ENCODE data around the gene NPIPB6.

NPIPB6 gene

GRCh38 chr16:28309811-28310311, 53.4 kb downstream of the NPIPB6 start:
- no CpG with 5 or more reads among the region's 20 CpGs for WGBS (ENCODE audit: extremely low coverage, insufficient coverage, insufficient read length)
- H3K9me3 ChIP-seq (ENCODE audit: insufficient read depth, low read depth, low read length): no peaks in the 10 kb centered on the region
- peaks cover 2 to 9% of the 10 kb centered on the region in 2 experiments for H3K36me3 ChIP-seq (ENCODE audit: control insufficient read depth in 1 of 2, insufficient read depth in 2 of 2, low read length in 2 of 2)
- H2BK120ac ChIP-seq (ENCODE audit: insufficient read depth, low read length, poor library complexity): no peak overlapping the region
- no peak for DNase-seq
- no peak overlapping the region for H4K8ac ChIP-seq (ENCODE audit: low read depth, low read length)
- no peak overlapping the region for H3K18ac ChIP-seq (ENCODE audit: low read length)
- no peaks in the 10 kb centered on the region for H3K4me1 ChIP-seq (ENCODE audit: control insufficient read depth in 1 of 2, insufficient read depth in 2 of 2, low read length in 2 of 2)
- no peak overlapping the region for H3K9ac ChIP-seq (ENCODE audit: low read length)
- H3K4me3 ChIP-seq (ENCODE audit: low read depth, low read length): no peak overlapping the region
- H4K91ac ChIP-seq (ENCODE audit: low read depth, low read length): no peak overlapping the region
- H3K4ac ChIP-seq (ENCODE audit: low read depth, low read length): no peak overlapping the region
- no peak overlapping the region for H3K4me2 ChIP-seq (ENCODE audit: low read length)
- no peak overlapping the region for H3K23ac ChIP-seq (ENCODE audit: low read length)
- H2BK12ac ChIP-seq (ENCODE audit: low read length): no peak overlapping the region
- no peak overlapping the region for H2BK5ac ChIP-seq (ENCODE audit: low read depth, low read length, poor library complexity)
- H2AFZ ChIP-seq (ENCODE audit: insufficient read depth, low read length, poor library complexity): no peak overlapping the region
- H3K27ac ChIP-seq (ENCODE audit: low read depth, low read length): no peak overlapping the region
- no peaks in the 10 kb centered on the region for H3K27me3 ChIP-seq (ENCODE audit: insufficient read depth, low read length)
- H3K14ac ChIP-seq (ENCODE audit: low read length): no peak overlapping the region
- H3K79me1 ChIP-seq (ENCODE audit: low read length): no peaks in the 10 kb centered on the region
- no peak overlapping the region for H4K12ac ChIP-seq (ENCODE audit: low read depth, low read length)
- H2AK5ac ChIP-seq (ENCODE audit: low read length): no peak overlapping the region
- H3K79me2 ChIP-seq (ENCODE audit: control insufficient read depth, insufficient read depth, low read length, poor library complexity): no peaks in the 10 kb centered on the region

- no CpG with 5 or more reads among the region's 14 CpGs for WGBS (ENCODE audit: extremely low coverage, insufficient coverage, insufficient read length)
These were observed 54.3 kb downstream of the NPIPB6 start for GRCh38 chr16:28308794-28309584.

GRCh38 chr16:28307936-28308335, 55.4 kb downstream of the NPIPB6 start:
- Histone ChIP-seq H3K14ac (ENCODE audit: low read length) (no peak overlapping the region), H2BK5ac (ENCODE audit: low read depth, low read length, poor library complexity) (no peak overlapping the region), H3K4ac (ENCODE audit: low read depth, low read length) (no peak overlapping the region), H3K9ac (ENCODE audit: low read length) (no peak overlapping the region), H2AFZ (ENCODE audit: insufficient read depth, low read length, poor library complexity) (no peak overlapping the region), H4K12ac (ENCODE audit: low read depth, low read length) (no peak overlapping the region), H4K8ac (ENCODE audit: low read depth, low read length) (no peak overlapping the region), H2BK120ac (ENCODE audit: insufficient read depth, low read length, poor library complexity) (no peak overlapping the region), H3K27ac (ENCODE audit: low read depth, low read length) (no peak overlapping the region), H3K4me3 (ENCODE audit: low read depth, low read length) (no peak overlapping the region), H4K91ac (ENCODE audit: low read depth, low read length) (no peak overlapping the region), H3K23ac (ENCODE audit: low read length) (no peak overlapping the region), H3K18ac (ENCODE audit: low read length) (no peak overlapping the region), H3K79me1 (ENCODE audit: low read length) (no peaks in the 10 kb centered on the region), H2BK12ac (ENCODE audit: low read length) (no peak overlapping the region), H3K27me3 (ENCODE audit: insufficient read depth, low read length) (no peaks in the 10 kb centered on the region), H3K9me3 (ENCODE audit: insufficient read depth, low read depth, low read length) (no peaks in the 10 kb centered on the region), H3K4me1 (ENCODE audit: control insufficient read depth in 1 of 2, insufficient read depth in 2 of 2, low read length in 2 of 2) (no peaks in the 10 kb centered on the region), H3K4me2 (ENCODE audit: low read length) (no peak overlapping the region), H3K79me2 (ENCODE audit: control insufficient read depth, insufficient read depth, low read length, poor library complexity) (no peaks in the 10 kb centered on the region), H2AK5ac (ENCODE audit: low read length) (no peak overlapping the region), H3K36me3 (ENCODE audit: control insufficient read depth in 1 of 2, insufficient read depth in 2 of 2, low read length in 2 of 2) (peaks cover 2 to 9% of the 10 kb centered on the region in 2 experiments)
- no peak for DNase-seq
- no CpG with 5 or more reads among the region's 5 CpGs for WGBS (ENCODE audit: extremely low coverage, insufficient coverage, insufficient read length)

More at GRCh38 chr16:28308794-28309584, 54.3 kb downstream of the NPIPB6 start:
- H3K4ac ChIP-seq (ENCODE audit: low read depth, low read length): no peak overlapping the region
- no peak overlapping the region for H4K91ac ChIP-seq (ENCODE audit: low read depth, low read length)
- no peak overlapping the region for H2AK5ac ChIP-seq (ENCODE audit: low read length)
- H2AFZ ChIP-seq (ENCODE audit: insufficient read depth, low read length, poor library complexity): no peak overlapping the region
- no peak for DNase-seq
- H3K79me1 ChIP-seq (ENCODE audit: low read length): no peaks in the 10 kb centered on the region
- no peaks in the 10 kb centered on the region for H3K79me2 ChIP-seq (ENCODE audit: control insufficient read depth, insufficient read depth, low read length, poor library complexity)
- no peak overlapping the region for H3K9ac ChIP-seq (ENCODE audit: low read length)
- H3K27me3 ChIP-seq (ENCODE audit: insufficient read depth, low read length): no peaks in the 10 kb centered on the region
- H3K4me3 ChIP-seq (ENCODE audit: low read depth, low read length): no peak overlapping the region
- no peak overlapping the region for H3K18ac ChIP-seq (ENCODE audit: low read length)
- no peak overlapping the region for H2BK5ac ChIP-seq (ENCODE audit: low read depth, low read length, poor library complexity)
- H2BK12ac ChIP-seq (ENCODE audit: low read length): no peak overlapping the region
- H4K8ac ChIP-seq (ENCODE audit: low read depth, low read length): no peak overlapping the region
- H3K4me1 ChIP-seq (ENCODE audit: control insufficient read depth in 1 of 2, insufficient read depth in 2 of 2, low read length in 2 of 2): no peaks in the 10 kb centered on the region
- no peak overlapping the region for H3K14ac ChIP-seq (ENCODE audit: low read length)
- H2BK120ac ChIP-seq (ENCODE audit: insufficient read depth, low read length, poor library complexity): no peak overlapping the region
- no peak overlapping the region for H3K23ac ChIP-seq (ENCODE audit: low read length)
- no peak overlapping the region for H3K27ac ChIP-seq (ENCODE audit: low read depth, low read length)
- no peaks in the 10 kb centered on the region for H3K9me3 ChIP-seq (ENCODE audit: insufficient read depth, low read depth, low read length)
- H3K36me3 ChIP-seq (ENCODE audit: control insufficient read depth in 1 of 2, insufficient read depth in 2 of 2, low read length in 2 of 2): peaks cover 2 to 9% of the 10 kb centered on the region in 2 experiments
- H4K12ac ChIP-seq (ENCODE audit: low read depth, low read length): no peak overlapping the region
- no peak overlapping the region for H3K4me2 ChIP-seq (ENCODE audit: low read length)

- H3K14ac ChIP-seq (ENCODE audit: low read length): no peak overlapping the region
- WGBS (ENCODE audit: extremely low coverage, insufficient coverage, insufficient read length): no CpG with 5 or more reads among the region's 8 CpGs
- no peaks in the 10 kb centered on the region for H3K79me2 ChIP-seq (ENCODE audit: control insufficient read depth, insufficient read depth, low read length, poor library complexity)
- H3K23ac ChIP-seq (ENCODE audit: low read length): no peak overlapping the region
- H3K27me3 ChIP-seq (ENCODE audit: insufficient read depth, low read length): no peaks in the 10 kb centered on the region
- no peak overlapping the region for H2AFZ ChIP-seq (ENCODE audit: insufficient read depth, low read length, poor library complexity)
- H3K27ac ChIP-seq (ENCODE audit: low read depth, low read length): no peak overlapping the region
- no peaks in the 10 kb centered on the region for H3K4me1 ChIP-seq (ENCODE audit: control insufficient read depth in 1 of 2, insufficient read depth in 2 of 2, low read length in 2 of 2)
- no peak overlapping the region for H3K18ac ChIP-seq (ENCODE audit: low read length)
- H4K12ac ChIP-seq (ENCODE audit: low read depth, low read length): no peak overlapping the region
- H2AK5ac ChIP-seq (ENCODE audit: low read length): no peak overlapping the region
- H4K8ac ChIP-seq (ENCODE audit: low read depth, low read length): no peak overlapping the region
- H3K36me3 ChIP-seq (ENCODE audit: control insufficient read depth in 1 of 2, insufficient read depth in 2 of 2, low read length in 2 of 2): peaks cover 2 to 5% of the 10 kb centered on the region in 2 experiments
- no peak overlapping the region for H3K4ac ChIP-seq (ENCODE audit: low read depth, low read length)
- no peak overlapping the region for H2BK12ac ChIP-seq (ENCODE audit: low read length)
- H3K79me1 ChIP-seq (ENCODE audit: low read length): no peaks in the 10 kb centered on the region
- DNase-seq: peak; percentile 45 to 72
- no peak overlapping the region for H2BK5ac ChIP-seq (ENCODE audit: low read depth, low read length, poor library complexity)
- no peaks in the 10 kb centered on the region for H3K9me3 ChIP-seq (ENCODE audit: insufficient read depth, low read depth, low read length)
- H2BK120ac ChIP-seq (ENCODE audit: insufficient read depth, low read length, poor library complexity): no peak overlapping the region
- no peak overlapping the region for H3K4me3 ChIP-seq (ENCODE audit: low read depth, low read length)
- H4K91ac ChIP-seq (ENCODE audit: low read depth, low read length): no peak overlapping the region
- H3K4me2 ChIP-seq (ENCODE audit: low read length): no peak overlapping the region
- H3K9ac ChIP-seq (ENCODE audit: low read length): no peak overlapping the region
These were observed 59.1 kb downstream of the NPIPB6 start for GRCh38 chr16:28304214-28304613.
